Large intestine (tissue), 3 donors: ENCODE measurements around the gene AMPH. TPM values are rescaled to one million over a fixed set of nuclear protein-coding genes. Genes with fewer than 3 reads are reported as not detected.

ENCODE experiments used
- DNase-seq, 2 donors: peaks; one replicate each; pipeline versions ENCODE4 v3.0.0 to v3.0.0-alpha.2; 2013
- H3K27ac ChIP-seq: one replicate; pipeline ENCODE4 v1.5.1; 2013; ENCODE audit warnings: low read length
- H3K27me3 ChIP-seq: 2 replicates; pipeline ENCODE4 v1.6.1; 2013; ENCODE audit warnings: low read length; ENCODE audit not compliant: control insufficient read depth, insufficient read depth
- H3K36me3 ChIP-seq: 2 replicates; pipeline ENCODE4 v1.6.1; 2013; ENCODE audit warnings: low read length; ENCODE audit not compliant: control insufficient read depth, insufficient read depth
- H3K4me1 ChIP-seq: one replicate; pipeline ENCODE4 v1.6.1; 2013; ENCODE audit warnings: low read length; ENCODE audit not compliant: control insufficient read depth, insufficient read depth
- H3K4me3 ChIP-seq: one replicate; pipeline ENCODE4 v1.5.1; 2013; ENCODE audit warnings: low read length
- H3K9me3 ChIP-seq: one replicate; pipeline ENCODE4 v1.6.1; 2013; ENCODE audit warnings: mild to moderate bottlenecking, low read depth, low read length, moderate library complexity; ENCODE audit not compliant: control insufficient read depth
- WGBS: methylation state at CpG from one replicate; pipeline ENCODE4 v1.1.5; 2013; ENCODE audit warnings: low lambda C conversion rate; ENCODE audit not compliant: insufficient coverage; 5-methylcytosine and 5-hydroxymethylcytosine counted together
- polyA plus RNA-seq: library from polyadenylated mRNA; unstranded; fragments of 120-200 nt; gene quantifications from one replicate; pipeline ENCODE4 v1.2.1, GENCODE V29; 2013

The AMPH gene
- polyA plus RNA-seq, 1 donor = 5.5 TPM

DNA sequence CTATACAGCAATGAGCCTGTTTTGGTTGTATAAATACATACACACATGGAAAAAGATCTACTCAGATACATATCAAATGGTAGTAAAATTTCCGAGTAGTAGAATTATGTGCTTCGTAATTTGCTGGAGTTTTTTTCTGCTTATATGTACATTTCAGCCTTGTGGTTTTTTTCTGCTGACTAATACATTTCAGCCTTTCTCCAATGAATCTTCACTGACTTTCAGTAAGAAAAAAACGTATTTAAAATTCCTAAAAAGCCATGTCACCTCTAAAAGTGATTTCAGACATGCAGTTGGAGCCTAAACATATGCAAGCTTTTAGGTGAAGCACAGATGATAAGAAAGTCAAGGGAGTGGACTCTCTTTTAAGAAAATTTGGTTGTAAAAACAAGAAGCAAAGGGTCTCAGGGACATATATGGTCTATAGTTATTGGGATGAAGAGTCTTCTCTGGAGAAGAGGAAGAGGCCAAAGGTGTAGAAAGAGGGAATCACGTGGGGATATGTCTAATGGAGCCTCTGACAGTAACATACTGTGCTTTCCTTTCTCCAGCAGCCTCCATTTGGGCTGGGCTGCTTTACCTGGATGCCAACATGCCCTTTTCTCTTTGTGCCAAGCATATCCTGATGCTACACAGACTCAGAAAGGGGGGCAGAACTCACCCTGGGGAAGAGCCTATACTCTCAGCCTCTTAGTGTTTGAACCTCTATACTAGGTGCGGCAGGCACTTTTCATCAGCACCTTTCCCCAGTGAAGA, 2.4 kb downstream of the AMPH start:
- no peaks in the 10 kb centered on the region for H3K36me3 ChIP-seq
- 73% methylated on average over 2 of the region's 5 CpGs for whole genome bisulfite sequencing
- H3K9me3 ChIP-seq = no peaks in the 10 kb centered on the region
- no peak overlapping the region for H3K27ac ChIP-seq
- no peak for DNase-seq
- no peak overlapping the region for H3K4me3 ChIP-seq
- H3K27me3 ChIP-seq = peaks cover 34% of the 10 kb centered on the region
- no peaks in the 10 kb centered on the region for H3K4me1 ChIP-seq

- Histone ChIP-seq H3K9me3 (no peaks in the 10 kb centered on the region), H3K4me1 (no peaks in the 10 kb centered on the region), H3K4me3 (no peak overlapping the region), H3K27ac (no peak overlapping the region), H3K36me3 (no peaks in the 10 kb centered on the region), H3K27me3 (peaks cover 19% of the 10 kb centered on the region)
- DNase-seq = no peak
Measured at GRCh38 chr7:38625866-38626265, 5.3 kb downstream of the AMPH start.

GRCh38 chr7:38615665-38616064, 15.5 kb downstream of the AMPH start:
- DNase-seq = no peak
- no peaks in the 10 kb centered on the region for H3K36me3 ChIP-seq
- WGBS = no CpG with 5 or more reads among the region's 2 CpGs
- H3K4me3 ChIP-seq = no peak overlapping the region
- no peaks in the 10 kb centered on the region for H3K4me1 ChIP-seq
- H3K9me3 ChIP-seq = no peaks in the 10 kb centered on the region
- no peak overlapping the region for H3K27ac ChIP-seq
- no peaks in the 10 kb centered on the region for H3K27me3 ChIP-seq

DNA sequence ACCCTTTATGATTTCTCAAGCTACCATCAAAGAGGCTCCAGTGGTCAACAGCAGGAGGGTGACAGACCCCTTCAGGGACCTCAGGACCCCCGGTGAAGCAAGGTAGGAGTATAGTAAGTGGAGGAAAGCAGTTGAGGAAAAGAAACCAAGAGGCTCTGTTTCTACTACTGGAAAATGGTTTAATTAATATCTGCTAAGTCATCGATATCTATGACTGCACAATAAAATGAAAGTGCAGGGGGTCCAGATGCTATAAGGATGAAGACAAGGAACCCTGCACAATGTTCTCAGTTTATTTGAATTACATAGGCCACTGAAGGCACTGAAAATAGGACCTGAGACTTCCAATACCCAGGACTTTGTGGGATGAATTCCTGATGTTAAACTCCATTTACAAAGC, 23.7 kb downstream of the AMPH start:
- Histone ChIP-seq H3K27me3 (no peaks in the 10 kb centered on the region), H3K36me3 (no peaks in the 10 kb centered on the region), H3K27ac (no peak overlapping the region), H3K9me3 (no peaks in the 10 kb centered on the region), H3K4me3 (no peak overlapping the region), H3K4me1 (no peaks in the 10 kb centered on the region)
- 100% methylated on average over 1 of the region's 2 CpGs for WGBS
- DNase-seq = no peak

DNA sequence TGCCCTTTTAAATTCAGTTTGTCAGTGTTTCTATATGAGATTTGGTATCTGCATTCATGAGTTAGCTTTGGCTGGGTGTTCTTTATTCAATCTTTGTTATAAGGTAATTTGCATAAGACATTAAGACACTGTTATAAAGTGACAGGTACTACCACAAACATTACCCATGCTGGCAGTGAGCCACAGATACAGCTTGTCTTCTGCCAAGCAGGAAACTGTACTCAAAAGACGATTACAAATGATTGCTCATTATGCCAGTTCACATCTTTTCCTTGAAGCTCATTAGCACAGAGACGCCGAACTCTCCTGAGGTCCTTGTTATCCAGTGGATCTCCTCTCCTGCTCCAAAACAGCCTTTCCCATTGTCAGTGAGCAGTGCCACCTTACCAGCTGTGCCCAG, 30.4 kb downstream of the AMPH start:
- Histone ChIP-seq H3K9me3 (no peaks in the 10 kb centered on the region), H3K36me3 (no peaks in the 10 kb centered on the region), H3K4me3 (no peak overlapping the region), H3K4me1 (no peaks in the 10 kb centered on the region), H3K27ac (no peak overlapping the region), H3K27me3 (no peaks in the 10 kb centered on the region)
- WGBS = no CpG with 5 or more reads among the region's 3 CpGs
- no peak for DNase-seq

- no CpG with 5 or more reads among the region's 4 CpGs for WGBS
Measured at GRCh38 chr7:38594949-38595348, 36.2 kb downstream of the AMPH start.

GRCh38 chr7:38592737-38593288, 38.4 kb downstream of the AMPH start:
- H3K36me3 ChIP-seq = no peaks in the 10 kb centered on the region
- WGBS = no CpG with 5 or more reads among the region's 2 CpGs

More at GRCh38 chr7:38594949-38595348, 36.2 kb downstream of the AMPH start:
- H3K4me1 ChIP-seq = no peaks in the 10 kb centered on the region
- no peaks in the 10 kb centered on the region for H3K9me3 ChIP-seq
- no peak overlapping the region for H3K27ac ChIP-seq
- no peaks in the 10 kb centered on the region for H3K27me3 ChIP-seq
- H3K4me3 ChIP-seq = no peak overlapping the region
- DNase-seq = no peak
- H3K36me3 ChIP-seq = no peaks in the 10 kb centered on the region

GRCh38 chr7:38585572-38586354, 45.4 kb downstream of the AMPH start:
- DNase-seq = no peak
- H3K36me3 ChIP-seq = no peaks in the 10 kb centered on the region
- no peaks in the 10 kb centered on the region for H3K4me1 ChIP-seq
- no peaks in the 10 kb centered on the region for H3K27me3 ChIP-seq
- H3K9me3 ChIP-seq = no peaks in the 10 kb centered on the region
- H3K27ac ChIP-seq = no peak overlapping the region
- no CpG with 5 or more reads among the region's 6 CpGs for WGBS
- H3K4me3 ChIP-seq = no peak overlapping the region

More at GRCh38 chr7:38592737-38593288, 38.4 kb downstream of the AMPH start:
- no peak for DNase-seq
- H3K27ac ChIP-seq = no peak overlapping the region
- no peak overlapping the region for H3K4me3 ChIP-seq
- H3K9me3 ChIP-seq = no peaks in the 10 kb centered on the region
- no peaks in the 10 kb centered on the region for H3K27me3 ChIP-seq
- no peaks in the 10 kb centered on the region for H3K4me1 ChIP-seq

- 100% methylated on average over 1 of the region's 11 CpGs for WGBS
- Histone ChIP-seq H3K4me1 (no peaks in the 10 kb centered on the region), H3K4me3 (no peak overlapping the region), H3K27ac (no peak overlapping the region), H3K27me3 (no peaks in the 10 kb centered on the region), H3K36me3 (no peaks in the 10 kb centered on the region), H3K9me3 (no peaks in the 10 kb centered on the region)
- DNase-seq = no peak
Measured at GRCh38 chr7:38584443-38585210, 46.5 kb downstream of the AMPH start.

GRCh38 chr7:38580485-38580884, 50.7 kb downstream of the AMPH start:
- no peaks in the 10 kb centered on the region for H3K4me1 ChIP-seq
- WGBS = 50% methylated on average over 2 of the region's 5 CpGs
- no peaks in the 10 kb centered on the region for H3K27me3 ChIP-seq
- no peak for DNase-seq
- H3K27ac ChIP-seq = no peak overlapping the region
- H3K9me3 ChIP-seq = no peaks in the 10 kb centered on the region
- no peaks in the 10 kb centered on the region for H3K36me3 ChIP-seq
- H3K4me3 ChIP-seq = no peak overlapping the region
